ENCODE measurements around the gene FCRL5.
"Not testable (repeated sequence)": the region's sequence is repeated elsewhere in the genome, so short reads cannot be mapped to it uniquely, and the experiment has no call there.

The FCRL5 gene

GRCh38 chr1:157551694-157552693 lies at the start of gene FCRL5:
Gene FCRL5 (minus strand): TSS chr1:157552515. CDS start chr1:157552362, 153 bp downstream.
- DNase-seq = no peak

GRCh38 chr1:157600236-157600635 lies 47.9 kb upstream of the FCRL5 start:
- no peak for DNase-seq

GRCh38 chr1:157597959-157598667 lies 45.8 kb upstream of the FCRL5 start, which contains the start of gene FCRL4:
Gene FCRL4 (minus strand): TSS chr1:157598085. CDS start chr1:157597944, 141 bp downstream.
- no peak for DNase-seq

- no peak for DNase-seq
Measured at GRCh38 chr1:157596384-157596783, 44.1 kb upstream of the FCRL5 start.

GRCh38 chr1:157595356-157595755 lies 43.0 kb upstream of the FCRL5 start:
- no peak for DNase-seq

- DNase-seq = no peak
Measured at GRCh38 chr1:157585984-157586383, 33.7 kb upstream of the FCRL5 start.

GRCh38 chr1:157584503-157584902 lies 32.2 kb upstream of the FCRL5 start:
- no peak for DNase-seq

GRCh38 chr1:157580828-157581210 lies 28.5 kb upstream of the FCRL5 start:
- no peak for DNase-seq

- DNase-seq = no peak
Measured at GRCh38 chr1:157580179-157580827, 28.0 kb upstream of the FCRL5 start.

- DNase-seq = no peak
Measured at GRCh38 chr1:157577420-157577819, 25.1 kb upstream of the FCRL5 start.

GRCh38 chr1:157575744-157576143 lies 23.4 kb upstream of the FCRL5 start:
- DNase-seq = no peak

GRCh38 chr1:157574836-157575235 lies 22.5 kb upstream of the FCRL5 start:
- DNase-seq = no peak

- no peak for DNase-seq
Measured at GRCh38 chr1:157566484-157567300, 14.4 kb upstream of the FCRL5 start.

- no peak for DNase-seq
Measured at GRCh38 chr1:157562515-157562914, 10.2 kb upstream of the FCRL5 start.

- DNase-seq = no peak
Measured at GRCh38 chr1:157558119-157558518, 5.8 kb upstream of the FCRL5 start.

GRCh38 chr1:157548081-157548480 lies 4.2 kb downstream of the FCRL5 start:
- DNase-seq = not testable (repeated sequence)

GRCh38 chr1:157542676-157543075 lies 9.6 kb downstream of the FCRL5 start:
- DNase-seq = no peak

- DNase-seq = no peak
Measured at GRCh38 chr1:157540852-157541251, 11.5 kb downstream of the FCRL5 start.

- DNase-seq = no peak
Measured at GRCh38 chr1:157540160-157540748, 12.1 kb downstream of the FCRL5 start.

- no peak for DNase-seq
Measured at GRCh38 chr1:157539568-157539967, 12.7 kb downstream of the FCRL5 start.

GRCh38 chr1:157532569-157532968 lies 19.7 kb downstream of the FCRL5 start:
- DNase-seq = no peak

All from stimulated activated CD4-positive, alpha-beta T cell treated with anti-CD3 and anti-CD28 coated beads, Interleukin-4, amount 100 ng/mL, for 4 hours (primary cell).